ENCODE results near the gene ZNF511. TPM values are rescaled to one million over a fixed set of nuclear protein-coding genes. Genes with fewer than 3 reads are reported as not detected.

ZNF511 gene
- polyA plus RNA-seq, 1 experiment = 21.6 TPM

- no peaks in the 10 kb centered on the region for H3K27me3 ChIP-seq (ENCODE audit: control insufficient read depth, insufficient read depth, low read length)
- H3K27ac ChIP-seq (ENCODE audit: low read depth, low read length) = no peak overlapping the region
- no peaks in the 10 kb centered on the region; the same call in 1 of the 2 replicates for H3K9me3 ChIP-seq (ENCODE audit: control insufficient read depth, insufficient read depth, low read length)
- POLR2A ChIA-PET = interaction anchor here (1.4 to 1.9 kb wide), 2 partner anchors 10 to 18 kb away, joined by 3 to 4 read pairs; partner anchors contain the start of gene PAOX
- no peak for DNase-seq (ENCODE audit: low read depth, low spot score)
- no peak for TF ChIP-seq CTCF (IDR thresholded peaks at IDR 0.05; ENCODE audit: low read depth, low read length)
- no peak overlapping the region for H3K4me3 ChIP-seq (ENCODE audit: low read depth, low read length)
- CTCF ChIA-PET = interaction anchor here (0.5 to 2.5 kb wide), 2 partner anchors 30 to 1151 kb away, joined by 3 to 13 read pairs; no protein-coding TSS in a partner anchor
Measured at GRCh38 chr10:133359972-133360610, 51.4 kb downstream of the ZNF511 start.

- no peaks in the 10 kb centered on the region; the same call in 1 of the 2 replicates for H3K9me3 ChIP-seq (ENCODE audit: control insufficient read depth, insufficient read depth, low read length)
- H3K27me3 ChIP-seq (ENCODE audit: control insufficient read depth, insufficient read depth, low read length) = no peaks in the 10 kb centered on the region
- no peak overlapping the region for H3K27ac ChIP-seq (ENCODE audit: low read depth, low read length)
- ChIA-PET CTCF (interaction anchor here (2.1 kb wide), 1 partner anchor 32 kb away, joined by 20 read pairs; no protein-coding TSS in a partner anchor), POLR2A (interaction anchor here (1.1 to 1.9 kb wide), 3 partner anchors 9 to 17 kb away, joined by 3 to 4 read pairs (median 3); partner anchors contain the start of gene PAOX)
- no peak for TF ChIP-seq CTCF (IDR thresholded peaks at IDR 0.05; ENCODE audit: low read depth, low read length)
- no peak for DNase-seq (ENCODE audit: low read depth, low spot score)
- H3K4me3 ChIP-seq (ENCODE audit: low read depth, low read length) = no peak overlapping the region
Measured at GRCh38 chr10:133361227-133361626, 52.5 kb downstream of the ZNF511 start.

- Histone ChIP-seq H3K4me3 (ENCODE audit: low read depth, low read length) (no peak overlapping the region), H3K27ac (ENCODE audit: low read depth, low read length) (no peak overlapping the region), H3K9me3 (ENCODE audit: control insufficient read depth, insufficient read depth, low read length) (no peaks in the 10 kb centered on the region; the same call in 1 of the 2 replicates), H3K27me3 (ENCODE audit: control insufficient read depth, insufficient read depth, low read length) (no peaks in the 10 kb centered on the region)
- POLR2A ChIA-PET = interaction anchor here (1.1 to 1.9 kb wide), 2 partner anchors 8 to 11 kb away, joined by 3 to 4 read pairs; no protein-coding TSS in a partner anchor
- DNase-seq (ENCODE audit: low read depth, low spot score) = no peak
- CTCF ChIA-PET = interaction anchor here (2.1 kb wide), 1 partner anchor 32 kb away, joined by 20 read pairs; no protein-coding TSS in a partner anchor
- TF ChIP-seq CTCF (IDR thresholded peaks at IDR 0.05; ENCODE audit: low read depth, low read length) = no peak
Measured at GRCh38 chr10:133361773-133362441, 53.2 kb downstream of the ZNF511 start.

Small RNA genes within 50 kb of the gene (small RNA-seq; reads per million reads assigned to genes)
- not detected for gene BANF1P2 (ENCODE audit: insufficient read length, low read depth)

Other genes starting within 250 kb of the ZNF511 start
- not detected in 2 replicates for gene ADGRA1, start 221.0 kb upstream of the ZNF511 start, polyA plus RNA-seq (2011; rRNA removed)
- gene KNDC1, start 148.7 kb upstream of the ZNF511 start, polyA plus RNA-seq (2011; rRNA removed) = 0.46 and 0.56 TPM in 2 replicates
- not detected in 2 replicates for gene UTF1, start 78.7 kb upstream of the ZNF511 start, polyA plus RNA-seq (2011; rRNA removed)
- gene VENTX, start 71.1 kb upstream of the ZNF511 start, polyA plus RNA-seq (2011; rRNA removed) = not detected in 2 replicates
- 0.25 and 0.36 TPM in 2 replicates for gene ADAM8, start 32.0 kb upstream of the ZNF511 start, polyA plus RNA-seq (2011; rRNA removed)
- 40.0 and 45.1 TPM in 2 replicates for gene TUBGCP2, start within 50 bp of the ZNF511 start, polyA plus RNA-seq (2011; rRNA removed)
- 0.16 and 0.41 TPM in 2 replicates for gene CALY, start 28.0 kb downstream of the ZNF511 start, polyA plus RNA-seq (2011; rRNA removed)
- gene PRAP1, start 38.5 kb downstream of the ZNF511 start, polyA plus RNA-seq (2011; rRNA removed) = not detected in 2 replicates
- 17.8 and 24.3 TPM in 2 replicates for gene FUOM, start 49.1 kb downstream of the ZNF511 start, polyA plus RNA-seq (2011; rRNA removed)
- 56.6 and 60.9 TPM in 2 replicates for gene ECHS1, start 64.4 kb downstream of the ZNF511 start, polyA plus RNA-seq (2011; rRNA removed)
- gene PAOX, start 70.3 kb downstream of the ZNF511 start, polyA plus RNA-seq (2011; rRNA removed) = 3.0 and 3.1 TPM in 2 replicates
- gene MTG1, start 85.2 kb downstream of the ZNF511 start, polyA plus RNA-seq (2011; rRNA removed) = 36.1 and 40.2 TPM in 2 replicates
- gene SPRN, start 115.7 kb downstream of the ZNF511 start, polyA plus RNA-seq (2011; rRNA removed) = 1.1 and 1.2 TPM in 2 replicates
- 0.67 and 0.96 TPM in 2 replicates for gene SCART1, start 145.0 kb downstream of the ZNF511 start, polyA plus RNA-seq (2011; rRNA removed)
- 1.1 and 1.3 TPM in 2 replicates for gene CYP2E1, start 218.4 kb downstream of the ZNF511 start, polyA plus RNA-seq (2011; rRNA removed)